SK-N-SH (cell line): Measurements from ENCODE around the gene GRIP1. TPM values are rescaled to one million over a fixed set of nuclear protein-coding genes. Genes with fewer than 3 reads are reported as not detected.

ENCODE experiments used
- CTCF ChIA-PET: fragments of 300-600, 350-600 bp; formaldehyde crosslinking; extraction: SDS; loops from one replicate; lab custom pipeline; 2021; lab: Yijun Ruan, JAX
- POLR2A ChIA-PET: fragments of 350-600 bp; sonication (Branson Sonifier 250); formaldehyde crosslinking; extraction: SDS; loops from one replicate; lab custom pipeline; 2020; ENCODE audit warnings: antibody characterized with exemption, inconsistent platforms; lab: Yijun Ruan, JAX
- DNase-seq: peaks from one replicate; pipeline ENCODE4 v3.0.0; 2012
- H2AFZ ChIP-seq: fragments of 200-600 bp; sonication (generic); 2 replicates; pipeline ENCODE4 v1.8.1; 2016; ENCODE audit warnings: antibody characterized with exemption, mild to moderate bottlenecking, low read depth
- H3F3A ChIP-seq: fragments of 200-600 bp; sonication (generic); replicated peaks from 2 replicates; pipeline ENCODE3; 2016; ENCODE audit warnings: antibody characterized with exemption, mild to moderate bottlenecking; ENCODE audit not compliant: insufficient read depth
- H3K27ac ChIP-seq, 2 experiments: fragments of 200-500 bp in 1 of 2; fragments of 200-600 bp in 1 of 2; sonication (Bioruptor generic) in 1 of 2; sonication (generic), shearing (Covaris generic) in 1 of 2; 2 replicates each; pipeline versions ENCODE4 v1.5.1 to v1.6.1; 2014 to 2016; ENCODE audit warnings: low read depth in 2 of 2, inconsistent platforms in 1 of 2, low read length in 1 of 2, mild to moderate bottlenecking in 1 of 2, mixed read lengths in 1 of 2
- H3K27me3 ChIP-seq: fragments of 200-600 bp; sonication (generic), shearing (Covaris generic); 2 replicates; pipeline ENCODE4 v1.6.1; 2016; ENCODE audit warnings: mixed run types; ENCODE audit not compliant: insufficient read depth
- H3K36me3 ChIP-seq, 2 experiments: fragments of 200-500 bp in 1 of 2; fragments of 200-600 bp in 1 of 2; sonication (Bioruptor generic) in 1 of 2; sonication (generic) in 1 of 2; replicated peaks in 1 of 2; 2 replicates each; pipeline versions ENCODE3 to v1.5.1; 2014 to 2016; ENCODE audit warnings: low read length in 1 of 2, mild to moderate bottlenecking in 1 of 2; ENCODE audit not compliant: insufficient read depth in 2 of 2, control insufficient read depth in 1 of 2
- H3K4me1 ChIP-seq, 2 experiments: fragments of 200-500 bp in 1 of 2; fragments of 200-600 bp in 1 of 2; sonication (Bioruptor generic) in 1 of 2; sonication (generic), shearing (Covaris generic) in 1 of 2; 2 replicates each; pipeline versions ENCODE4 v1.5.1 to v1.6.1; 2014 to 2016; ENCODE audit warnings: low read depth in 1 of 2, low read length in 1 of 2, mixed run types in 1 of 2; ENCODE audit not compliant: insufficient read depth in 2 of 2, control insufficient read depth in 1 of 2
- H3K4me2 ChIP-seq: fragments of 200-600 bp; sonication (generic), shearing (Covaris generic); 2 replicates; pipeline ENCODE4 v1.6.1; 2017; ENCODE audit warnings: mixed run types
- H3K4me3 ChIP-seq, 2 experiments: fragments of 200-500 bp in 1 of 2; fragments of 200-600 bp in 1 of 2; sonication (Bioruptor generic) in 1 of 2; sonication (generic), shearing (Covaris generic) in 1 of 2; 2 replicates each; pipeline versions ENCODE4 v1.5.1 to v1.8.1; 2014 to 2016; ENCODE audit warnings: low read depth in 2 of 2, inconsistent platforms in 1 of 2, low read length in 1 of 2, mild to moderate bottlenecking in 1 of 2, mixed read lengths in 1 of 2, moderate library complexity in 1 of 2
- H3K79me2 ChIP-seq: fragments of 200-600 bp; sonication (generic); 2 replicates; pipeline ENCODE4 v1.8.1; 2017; ENCODE audit warnings: mild to moderate bottlenecking; ENCODE audit not compliant: insufficient read depth
- H3K9ac ChIP-seq: fragments of 200-600 bp; sonication (generic); 2 replicates; pipeline ENCODE4 v1.6.1; 2017; ENCODE audit warnings: mixed run types
- H3K9me2 ChIP-seq: fragments of 200-600 bp; sonication (generic); 2 replicates; pipeline ENCODE4 v1.6.1; 2017; ENCODE audit warnings: mixed run types
- H3K9me3 ChIP-seq: fragments of 200-600 bp; sonication (generic); 2 replicates; pipeline ENCODE4 v1.6.1; 2017; ENCODE audit warnings: mixed run types, mild to moderate bottlenecking, moderate library complexity
- H4K20me1 ChIP-seq: fragments of 200-600 bp; sonication (generic); 2 replicates; pipeline ENCODE4 v1.6.1; 2017; ENCODE audit warnings: mild to moderate bottlenecking, mixed run types; ENCODE audit not compliant: insufficient read depth
- CHD2 ChIP-seq: fragments of 150-350 bp; IDR thresholded peaks from 2 replicates; pipeline ENCODE4 v1.6.1; 2018; ENCODE audit warnings: low read length; ENCODE audit not compliant: partially characterized antibody
- FOSL2 ChIP-seq: IDR thresholded peaks from 2 replicates; pipeline ENCODE4 v1.4.0; 2012; ENCODE audit warnings: low read depth, mild to moderate bottlenecking, moderate library complexity, borderline replicate concordance
- GABPA ChIP-seq: IDR thresholded peaks from 2 replicates; pipeline ENCODE4 v1.4.0; 2012; ENCODE audit warnings: low read depth, mild to moderate bottlenecking
- GATA2 ChIP-seq: sonication (generic); formaldehyde crosslinking; IDR thresholded peaks from 2 replicates; pipeline ENCODE4 v1.5.0; 2020; ENCODE audit warnings: mild to moderate bottlenecking, missing genetic modification reagents
- IRF3 ChIP-seq: fragments of 150-350 bp; IDR thresholded peaks from 2 replicates; pipeline ENCODE4 v1.6.1; 2016; ENCODE audit warnings: mild to moderate bottlenecking, low read depth, low read length
- JUND ChIP-seq: IDR thresholded peaks from 2 replicates; pipeline ENCODE4 v1.4.0; 2012
- MEF2A ChIP-seq: IDR thresholded peaks from 2 replicates; pipeline ENCODE4 v1.4.0; 2012; ENCODE audit warnings: low read depth, borderline replicate concordance
- MXI1 ChIP-seq: IDR thresholded peaks from 2 replicates; pipeline ENCODE4 v1.6.1; 2012; ENCODE audit warnings: mild to moderate bottlenecking, low read depth, low read length, improper control_type of control experiment
- NRF1 ChIP-seq: IDR thresholded peaks from 2 replicates; pipeline ENCODE4 v1.6.1; 2012; ENCODE audit warnings: low read depth, mild to moderate bottlenecking, low read length
- RAD21 ChIP-seq: IDR thresholded peaks from 2 replicates; pipeline ENCODE4 v1.6.1; 2012; ENCODE audit warnings: mild to moderate bottlenecking, low read length
- RXRA ChIP-seq: IDR thresholded peaks from 2 replicates; pipeline ENCODE4 v1.4.0; 2012; ENCODE audit warnings: low read depth, mild to moderate bottlenecking, borderline replicate concordance
- YY1 ChIP-seq: IDR thresholded peaks from 2 replicates; pipeline ENCODE4 v1.4.0; 2012; ENCODE audit warnings: low read depth, mild to moderate bottlenecking
- WGBS: methylation state at CpG from one replicate; pipeline ENCODE4 v1.1.6; 2017; ENCODE audit warnings: low lambda C conversion rate; 5-methylcytosine and 5-hydroxymethylcytosine counted together
- polyA plus RNA-seq, 3 experiments: library from polyadenylated mRNA; depleted of rRNA; stranded (reverse); fragments of >200 nt; gene quantifications; 2 replicates each; pipeline ENCODE4 v1.2.3, GENCODE V29; 2012
- TF ChIP-seq, protein P1 (sequence below): IDR thresholded peaks from 2 replicates; pipeline ENCODE4 v1.4.0; 2012; ENCODE audit warnings: low read depth, borderline replicate concordance
- TF ChIP-seq, protein P2 (sequence below): fragments of 150-350 bp; IDR thresholded peaks from 2 replicates; pipeline ENCODE4 v1.6.1; 2017; ENCODE audit warnings: antibody characterized with exemption, low read length, low read depth, borderline replicate concordance
- TF ChIP-seq, protein P3 (sequence below): IDR thresholded peaks from 2 replicates; pipeline ENCODE4; 2012
- TF ChIP-seq, protein P4 (sequence below): IDR thresholded peaks from 2 replicates; pipeline ENCODE4 v1.6.1; 2012; ENCODE audit warnings: mild to moderate bottlenecking, low read depth, low read length, moderate library complexity

GRIP1 gene
- polyA plus RNA-seq, 1 of the 3 experiments (the other 2 are of a cell fraction) = 0.07 TPM

- no peak for TF ChIP-seq IRF3
- no peak for TF ChIP-seq JUND
- TF ChIP-seq FOSL2 = no peak
- no peak for TF ChIP-seq MXI1
- TF ChIP-seq YY1 = no peak
- TF ChIP-seq, protein P1, sequence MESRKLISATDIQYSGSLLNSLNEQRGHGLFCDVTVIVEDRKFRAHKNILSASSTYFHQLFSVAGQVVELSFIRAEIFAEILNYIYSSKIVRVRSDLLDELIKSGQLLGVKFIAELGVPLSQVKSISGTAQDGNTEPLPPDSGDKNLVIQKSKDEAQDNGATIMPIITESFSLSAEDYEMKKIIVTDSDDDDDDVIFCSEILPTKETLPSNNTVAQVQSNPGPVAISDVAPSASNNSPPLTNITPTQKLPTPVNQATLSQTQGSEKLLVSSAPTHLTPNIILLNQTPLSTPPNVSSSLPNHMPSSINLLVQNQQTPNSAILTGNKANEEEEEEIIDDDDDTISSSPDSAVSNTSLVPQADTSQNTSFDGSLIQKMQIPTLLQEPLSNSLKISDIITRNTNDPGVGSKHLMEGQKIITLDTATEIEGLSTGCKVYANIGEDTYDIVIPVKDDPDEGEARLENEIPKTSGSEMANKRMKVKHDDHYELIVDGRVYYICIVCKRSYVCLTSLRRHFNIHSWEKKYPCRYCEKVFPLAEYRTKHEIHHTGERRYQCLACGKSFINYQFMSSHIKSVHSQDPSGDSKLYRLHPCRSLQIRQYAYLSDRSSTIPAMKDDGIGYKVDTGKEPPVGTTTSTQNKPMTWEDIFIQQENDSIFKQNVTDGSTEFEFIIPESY = no peak
- TF ChIP-seq, protein P2, sequence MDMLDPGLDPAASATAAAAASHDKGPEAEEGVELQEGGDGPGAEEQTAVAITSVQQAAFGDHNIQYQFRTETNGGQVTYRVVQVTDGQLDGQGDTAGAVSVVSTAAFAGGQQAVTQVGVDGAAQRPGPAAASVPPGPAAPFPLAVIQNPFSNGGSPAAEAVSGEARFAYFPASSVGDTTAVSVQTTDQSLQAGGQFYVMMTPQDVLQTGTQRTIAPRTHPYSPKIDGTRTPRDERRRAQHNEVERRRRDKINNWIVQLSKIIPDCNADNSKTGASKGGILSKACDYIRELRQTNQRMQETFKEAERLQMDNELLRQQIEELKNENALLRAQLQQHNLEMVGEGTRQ = no peak
- no peak for TF ChIP-seq GABPA
- Histone ChIP-seq H3F3A (no peaks in the 10 kb centered on the region), H3K4me1 (no peaks in the 10 kb centered on the region), H3K27me3 (no peaks in the 10 kb centered on the region; the same call in 1 of the 2 replicates), H3K27ac (no peak overlapping the region), H4K20me1 (no peaks in the 10 kb centered on the region), H3K4me3 (no peak overlapping the region), H3K79me2 (no peaks in the 10 kb centered on the region), H3K4me2 (no peak overlapping the region), H3K9me2 (no peaks in the 10 kb centered on the region), H3K36me3 (no peaks in the 10 kb centered on the region), H3K9ac (no peak overlapping the region), H2AFZ (no peak overlapping the region), H3K9me3 (no peaks in the 10 kb centered on the region)
- DNase-seq = no peak
- WGBS = 7% methylated on average over 2 of the region's 2 CpGs
- CTCF ChIA-PET = interaction anchor here (0.6 kb wide), 1 partner anchor 1566 kb away, joined by 3 read pairs; no protein-coding TSS in a partner anchor
- POLR2A ChIA-PET = no interaction called here
Observed at GRCh38 chr12:66620688-66621087, 58.2 kb downstream of the GRIP1 start.

- WGBS = 0% methylated on average over 1 of the region's 1 CpG
- Histone ChIP-seq H3F3A (no peaks in the 10 kb centered on the region), H4K20me1 (no peaks in the 10 kb centered on the region), H3K9me2 (no peaks in the 10 kb centered on the region), H3K36me3 (no peaks in the 10 kb centered on the region), H3K4me2 (no peak overlapping the region), H3K4me3 (no peak overlapping the region), H3K79me2 (no peaks in the 10 kb centered on the region), H3K4me1 (no peaks in the 10 kb centered on the region), H3K9ac (no peak overlapping the region), H2AFZ (no peak overlapping the region), H3K27ac (no peak overlapping the region), H3K27me3 (no peaks in the 10 kb centered on the region; the same call in 1 of the 2 replicates), H3K9me3 (no peaks in the 10 kb centered on the region)
- ChIA-PET POLR2A (no interaction called here), CTCF (interaction anchor here (0.6 kb wide), 1 partner anchor 1566 kb away, joined by 3 read pairs; no protein-coding TSS in a partner anchor)
- TF ChIP-seq JUND (no peak), GATA2 (no peak), MXI1 (no peak), RAD21 (no peak), YY1 (no peak), CHD2 (no peak), NRF1 (no peak), GABPA (no peak), RXRA (no peak), MEF2A (no peak)
- TF ChIP-seq, protein P3, sequence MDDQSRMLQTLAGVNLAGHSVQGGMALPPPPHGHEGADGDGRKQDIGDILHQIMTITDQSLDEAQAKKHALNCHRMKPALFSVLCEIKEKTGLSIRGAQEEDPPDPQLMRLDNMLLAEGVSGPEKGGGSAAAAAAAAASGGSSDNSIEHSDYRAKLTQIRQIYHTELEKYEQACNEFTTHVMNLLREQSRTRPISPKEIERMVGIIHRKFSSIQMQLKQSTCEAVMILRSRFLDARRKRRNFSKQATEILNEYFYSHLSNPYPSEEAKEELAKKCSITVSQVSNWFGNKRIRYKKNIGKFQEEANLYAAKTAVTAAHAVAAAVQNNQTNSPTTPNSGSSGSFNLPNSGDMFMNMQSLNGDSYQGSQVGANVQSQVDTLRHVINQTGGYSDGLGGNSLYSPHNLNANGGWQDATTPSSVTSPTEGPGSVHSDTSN = no peak
- TF ChIP-seq, protein P4, sequence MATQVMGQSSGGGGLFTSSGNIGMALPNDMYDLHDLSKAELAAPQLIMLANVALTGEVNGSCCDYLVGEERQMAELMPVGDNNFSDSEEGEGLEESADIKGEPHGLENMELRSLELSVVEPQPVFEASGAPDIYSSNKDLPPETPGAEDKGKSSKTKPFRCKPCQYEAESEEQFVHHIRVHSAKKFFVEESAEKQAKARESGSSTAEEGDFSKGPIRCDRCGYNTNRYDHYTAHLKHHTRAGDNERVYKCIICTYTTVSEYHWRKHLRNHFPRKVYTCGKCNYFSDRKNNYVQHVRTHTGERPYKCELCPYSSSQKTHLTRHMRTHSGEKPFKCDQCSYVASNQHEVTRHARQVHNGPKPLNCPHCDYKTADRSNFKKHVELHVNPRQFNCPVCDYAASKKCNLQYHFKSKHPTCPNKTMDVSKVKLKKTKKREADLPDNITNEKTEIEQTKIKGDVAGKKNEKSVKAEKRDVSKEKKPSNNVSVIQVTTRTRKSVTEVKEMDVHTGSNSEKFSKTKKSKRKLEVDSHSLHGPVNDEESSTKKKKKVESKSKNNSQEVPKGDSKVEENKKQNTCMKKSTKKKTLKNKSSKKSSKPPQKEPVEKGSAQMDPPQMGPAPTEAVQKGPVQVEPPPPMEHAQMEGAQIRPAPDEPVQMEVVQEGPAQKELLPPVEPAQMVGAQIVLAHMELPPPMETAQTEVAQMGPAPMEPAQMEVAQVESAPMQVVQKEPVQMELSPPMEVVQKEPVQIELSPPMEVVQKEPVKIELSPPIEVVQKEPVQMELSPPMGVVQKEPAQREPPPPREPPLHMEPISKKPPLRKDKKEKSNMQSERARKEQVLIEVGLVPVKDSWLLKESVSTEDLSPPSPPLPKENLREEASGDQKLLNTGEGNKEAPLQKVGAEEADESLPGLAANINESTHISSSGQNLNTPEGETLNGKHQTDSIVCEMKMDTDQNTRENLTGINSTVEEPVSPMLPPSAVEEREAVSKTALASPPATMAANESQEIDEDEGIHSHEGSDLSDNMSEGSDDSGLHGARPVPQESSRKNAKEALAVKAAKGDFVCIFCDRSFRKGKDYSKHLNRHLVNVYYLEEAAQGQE = no peak
- no peak for DNase-seq
Observed at GRCh38 chr12:66620026-66620425, 58.9 kb downstream of the GRIP1 start.
